Right lobe of liver (tissue), 6 donors: ENCODE data around the gene NR1I3. TPM values are rescaled to one million over a fixed set of nuclear protein-coding genes. Genes with fewer than 3 reads are reported as not detected.

Experiments used
- ATAC-seq, 4 donors: fragments of 200-7000 bp; cut with Tn5 transposase; one replicate each; pipeline ENCODE4 v1.9.1; 2020; ENCODE audit warnings: mild to moderate bottlenecking in 4 of 4, moderate library complexity in 4 of 4
- DNase-seq, 3 donors: peaks; one replicate each; pipeline ENCODE4 v3.0.0-alpha.2; 2020
- H3K27ac ChIP-seq, 3 donors: fragments of 200-600 bp; one replicate each; pipeline ENCODE4 v1.8.0; 2022
- H3K27me3 ChIP-seq, 2 donors: fragments of 200-600 bp; one replicate each; pipeline ENCODE4 v1.8.0; 2022
- H3K36me3 ChIP-seq, 4 donors: fragments of 200-600 bp; sonication (generic) in 1 of 4; one replicate each; pipeline versions ENCODE4 v1.5.1 to v1.8.0; 2017 to 2022; ENCODE audit warnings: control low read depth in 1 of 4
- H3K4me1 ChIP-seq, 4 donors: fragments of 200-600 bp; sonication (generic) in 1 of 4; one replicate each; pipeline versions ENCODE4 v1.5.1 to v1.8.0; 2017 to 2022; ENCODE audit warnings: control low read depth in 1 of 4
- H3K4me3 ChIP-seq, 3 donors: fragments of 200-600 bp; one replicate each; pipeline ENCODE4 v1.8.0; 2022
- H3K9me3 ChIP-seq, 4 donors: fragments of 200-600 bp; sonication (generic) in 1 of 4; one replicate each; pipeline versions ENCODE4 v1.5.1 to v1.8.0; 2017 to 2022; ENCODE audit warnings: control low read depth in 1 of 4
- POLR2A ChIP-seq: fragments of 450-650 bp; IDR thresholded peaks from one replicate; pipeline ENCODE4 v1.6.1; 2017; ENCODE audit warnings: antibody characterized with exemption, mild to moderate bottlenecking
- WGBS: methylation state at CpG from one replicate; pipeline ENCODE4 v1.1.6; 2018; ENCODE audit warnings: low coverage, low lambda C conversion rate; ENCODE audit not compliant: insufficient coverage; ENCODE audit errors: missing lambda C conversion rate; 5-methylcytosine and 5-hydroxymethylcytosine counted together
- intact Hi-C, 2 donors: fragments of 100-400 bp; cut with DNase I; formaldehyde crosslinking; loops; one replicate each; pipeline versions ENCODE4 v1.11.2 to v1.14.1; 2022
- total RNA-seq, 6 experiments: library from RNA; depleted of rRNA in 2 of 6; stranded (reverse); fragments of >200 nt in 2 of 6; fragmentation: NEBNext Ultra II Directional in 3 of 6; extraction: Animal tissue kit (Norgen Biotek cat#: 25700) in 3 of 6; gene quantifications; one replicate each; pipeline versions ENCODE4 v1.1.0 to v1.2.4, GENCODE V29; 2016 to 2023
- TF ChIP-seq, protein P1 (sequence below), 4 donors: fragments of 200-600 bp in 3 of 4; fragments of 450-650 bp in 1 of 4; IDR thresholded peaks; one replicate each; pipeline versions ENCODE4 v1.5.1 to v1.8.0; 2016 to 2022; ENCODE audit warnings: antibody characterized with exemption in 4 of 4, mild to moderate bottlenecking in 2 of 4
- donor health status: DM: no; HTN: yes; CAD: no.
- donor health status: DM: no; HTN: no; CAD: no.
- donor health status: DM: no; HTN: no; CAD: no.
- donor health status: DM: no; HTN: yes; CAD: no.
- donor health status: DM: no; HTN: yes; CAD: no.

Gene NR1I3
- total RNA-seq, 6 experiments from 2014 or later: 24.1 to 169 (median 85.7) TPM

DNA sequence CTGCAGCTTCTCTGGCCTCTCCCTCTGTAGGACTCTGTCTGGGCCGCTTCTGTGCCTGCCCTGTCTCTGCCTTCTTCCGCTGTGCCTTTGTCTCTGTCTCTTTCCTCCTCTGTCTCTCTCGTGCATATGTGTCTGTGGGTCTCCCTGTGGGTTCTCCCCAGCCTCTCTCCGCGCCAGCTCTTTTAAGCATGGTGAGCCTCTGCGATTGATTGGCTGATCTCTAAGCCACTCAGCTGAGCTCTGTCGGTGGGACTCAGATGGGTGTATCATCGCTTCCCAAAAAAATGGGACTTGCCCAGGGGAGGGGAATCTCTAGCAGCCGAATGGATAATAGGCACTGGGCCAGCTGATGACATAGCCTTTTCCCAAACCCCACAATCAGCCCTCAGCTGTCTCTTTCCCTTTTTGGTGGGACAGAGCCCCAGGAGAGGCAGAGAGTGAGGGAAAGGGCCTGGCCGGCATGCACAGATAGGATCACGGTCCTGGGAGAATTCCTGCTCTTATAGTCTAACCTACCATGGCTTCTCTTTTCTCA lies 39.0 kb downstream of the NR1I3 start, which contains the start of gene ADAMTS4:
Gene ADAMTS4 (minus strand): TSS at position 158 of the 535 bp plus-strand sequence. CDS start 427 bp downstream, outside the sequence.
- peak in 1 of 3 donors; percentile 49 for DNase-seq
- peaks cover 0 to 28% (median 11%) of the 10 kb centered on the region in 4 donors for H3K4me1 ChIP-seq
- no peaks in the 10 kb centered on the region for H3K9me3 ChIP-seq
- H3K27ac ChIP-seq: peak within 1 kb of the TSS; percentile 55 to 95 (median 92)
- 59% methylated on average over 5 of the region's 11 CpGs for WGBS
- peak in 1 of 4 donors; percentile 3 for ATAC-seq
- H3K27me3 ChIP-seq: no peaks in the 10 kb centered on the region
- peak within 1 kb of the TSS; percentile 19 to 38 (median 23) for H3K4me3 ChIP-seq
- intact Hi-C loops: loop anchor here (10.0 kb wide), 2 partner anchors 176 to 186 kb away; no protein-coding TSS in a partner anchor
- TF ChIP-seq POLR2A: peak; percentile 73
- TF ChIP-seq, protein P1, sequence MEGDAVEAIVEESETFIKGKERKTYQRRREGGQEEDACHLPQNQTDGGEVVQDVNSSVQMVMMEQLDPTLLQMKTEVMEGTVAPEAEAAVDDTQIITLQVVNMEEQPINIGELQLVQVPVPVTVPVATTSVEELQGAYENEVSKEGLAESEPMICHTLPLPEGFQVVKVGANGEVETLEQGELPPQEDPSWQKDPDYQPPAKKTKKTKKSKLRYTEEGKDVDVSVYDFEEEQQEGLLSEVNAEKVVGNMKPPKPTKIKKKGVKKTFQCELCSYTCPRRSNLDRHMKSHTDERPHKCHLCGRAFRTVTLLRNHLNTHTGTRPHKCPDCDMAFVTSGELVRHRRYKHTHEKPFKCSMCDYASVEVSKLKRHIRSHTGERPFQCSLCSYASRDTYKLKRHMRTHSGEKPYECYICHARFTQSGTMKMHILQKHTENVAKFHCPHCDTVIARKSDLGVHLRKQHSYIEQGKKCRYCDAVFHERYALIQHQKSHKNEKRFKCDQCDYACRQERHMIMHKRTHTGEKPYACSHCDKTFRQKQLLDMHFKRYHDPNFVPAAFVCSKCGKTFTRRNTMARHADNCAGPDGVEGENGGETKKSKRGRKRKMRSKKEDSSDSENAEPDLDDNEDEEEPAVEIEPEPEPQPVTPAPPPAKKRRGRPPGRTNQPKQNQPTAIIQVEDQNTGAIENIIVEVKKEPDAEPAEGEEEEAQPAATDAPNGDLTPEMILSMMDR (IDR thresholded peaks at IDR 0.05): no peak
- peaks cover 0 to 6% (median under 1%) of the 10 kb centered on the region in 4 donors for H3K36me3 ChIP-seq

DNA sequence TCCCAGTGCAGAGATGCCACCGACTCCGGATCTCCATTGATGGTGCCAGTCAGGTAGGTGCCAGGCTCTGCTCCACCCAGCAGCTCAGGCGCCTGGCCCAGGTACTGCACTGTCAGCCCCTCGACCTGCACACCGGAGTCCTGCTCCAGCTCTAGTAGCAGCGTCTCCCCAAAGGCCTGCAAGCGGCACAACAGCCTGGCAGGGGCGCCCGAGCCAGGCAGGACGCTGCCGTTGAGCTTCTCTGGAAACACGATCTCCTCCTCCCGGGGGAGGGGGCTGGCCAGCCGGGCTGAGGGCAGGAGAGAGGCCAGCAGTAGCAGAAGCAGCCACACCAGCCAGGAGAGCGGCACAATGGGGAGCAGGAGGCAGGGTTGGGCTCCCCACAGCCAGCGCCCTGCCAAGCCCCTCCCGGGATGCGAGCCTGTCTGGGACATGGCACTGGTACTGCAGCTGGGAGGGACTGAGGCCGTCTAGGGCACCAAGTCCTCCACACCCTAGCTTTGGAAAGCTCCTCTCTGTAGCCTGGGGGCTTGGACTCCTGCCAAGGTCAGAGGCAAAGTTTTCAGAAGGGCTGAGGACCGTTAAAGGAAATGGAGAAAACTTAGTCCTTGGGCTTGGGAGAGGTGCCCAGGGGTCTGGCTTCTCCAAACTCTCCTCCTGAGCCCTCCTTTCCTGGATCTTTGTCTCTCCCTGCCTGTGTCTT lies 39.7 kb downstream of the NR1I3 start:
- no peaks in the 10 kb centered on the region for H3K27me3 ChIP-seq
- H3K4me3 ChIP-seq: peak overlapping the region; percentile 19 to 38 (median 23)
- WGBS: 13% methylated on average over 7 of the region's 20 CpGs
- H3K4me1 ChIP-seq: peaks cover 0 to 27% (median 14%) of the 10 kb centered on the region in 4 donors
- intact Hi-C loops: loop anchor here (10.0 kb wide), 2 partner anchors 176 to 186 kb away; no protein-coding TSS in a partner anchor
- peak overlapping the region; percentile 55 to 95 (median 92) for H3K27ac ChIP-seq
- peak in 1 of 3 donors; percentile 30 for DNase-seq
- TF ChIP-seq POLR2A: no peak
- TF ChIP-seq, protein P1 (IDR thresholded peaks at IDR 0.05): no peak
- no peaks in the 10 kb centered on the region for H3K9me3 ChIP-seq
- peaks cover 0 to under 1% (median 0%) of the 10 kb centered on the region in 4 donors for H3K36me3 ChIP-seq
- no peak for ATAC-seq

DNA sequence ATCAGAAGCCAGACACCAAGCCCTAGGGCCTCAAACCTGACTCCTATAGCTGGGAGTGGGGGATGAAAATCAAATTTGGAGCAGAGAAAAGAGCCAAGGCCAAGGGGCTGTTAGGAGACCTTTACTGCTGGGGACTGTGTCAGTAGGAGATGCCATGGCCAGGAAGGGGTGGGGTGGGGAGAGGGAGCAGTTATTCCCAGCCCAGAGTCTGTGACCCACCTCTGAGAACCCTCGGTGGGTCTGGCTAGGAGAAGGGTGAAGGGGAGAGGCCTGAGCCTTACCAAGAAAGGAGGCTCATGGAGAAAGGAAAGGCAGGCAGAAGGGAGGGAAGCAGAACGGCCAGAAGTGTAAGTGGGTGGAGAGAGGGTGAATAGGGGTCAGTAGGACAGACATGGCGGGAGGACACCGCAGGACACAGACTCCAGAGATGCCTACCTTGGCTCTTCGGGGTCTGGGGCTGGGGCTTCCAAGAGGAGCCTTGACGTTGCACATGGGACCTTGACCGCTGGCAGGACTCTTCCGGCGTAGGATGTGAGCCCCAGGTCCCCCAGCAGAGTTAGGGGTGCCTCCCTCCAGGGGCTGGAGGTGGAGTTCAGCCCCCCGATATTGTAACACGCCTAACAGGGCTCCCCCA lies 40.3 kb downstream of the NR1I3 start:
- H3K4me1 ChIP-seq: peaks cover 0 to 30% (median 18%) of the 10 kb centered on the region in 4 donors
- DNase-seq: no peak

More for the DNA sequence above, 40.3 kb downstream of the NR1I3 start:
- Histone ChIP-seq H3K27ac (peak overlapping the region; percentile 36 to 95 (median 55)), H3K4me3 (peak overlapping the region; percentile 19 to 38 (median 23)), H3K36me3 (no peaks in the 10 kb centered on the region), H3K27me3 (no peaks in the 10 kb centered on the region), H3K9me3 (no peaks in the 10 kb centered on the region)
- TF ChIP-seq, protein P1 (IDR thresholded peaks at IDR 0.05): no peak
- TF ChIP-seq POLR2A: no peak
- intact Hi-C loops: loop anchor here (10.0 kb wide), 2 partner anchors 177 to 187 kb away; no protein-coding TSS in a partner anchor
- ATAC-seq: no peak
- 55% methylated on average over 4 of the region's 11 CpGs for WGBS
